Smooth muscle cell of the umbilical artery (primary cell): ENCODE data around the gene TSSK1B. TPM values are rescaled to one million over a fixed set of nuclear protein-coding genes. Genes with fewer than 3 reads are reported as not detected.

Experiments
- total RNA-seq: library from RNA; depleted of rRNA; stranded (reverse); fragments of >200 nt; gene quantifications from 2 replicates; pipeline ENCODE4 v1.2.3, GENCODE V29; 2014

Gene TSSK1B
- total RNA-seq: 0.30 and 0.46 TPM in 2 replicates

GRCh38 chr5:113434889-113435288, at the start of gene TSSK1B:
TSSK1B (minus strand) TSS chr5:113434989; CDS start chr5:113434839, 150 bp downstream.

Other genes starting within 250 kb of the TSSK1B start
- 58.4 and 95.9 TPM in 2 replicates for gene MCC, start 53.5 kb upstream of the TSSK1B start, total RNA-seq
- gene YTHDC2, start 78.7 kb upstream of the TSSK1B start, total RNA-seq: 22.8 and 30.0 TPM in 2 replicates